PFSK-1 (cell line): ENCODE data around the gene PPCDC.

Experiments
- POLR2AphosphoS5 ChIP-seq: IDR thresholded peaks from 2 replicates; pipeline ENCODE4 v1.6.1; 2012; ENCODE audit warnings: low read depth, mild to moderate bottlenecking, control low read depth, low read length, moderate library complexity
- REST ChIP-seq, 2 experiments: IDR thresholded peaks; 2 replicates each; pipeline versions ENCODE4 v1.6.1 to v1.8.0; 2011 to 2012; ENCODE audit warnings: low read depth in 2 of 2, low read length in 2 of 2, control low read depth in 1 of 2, inconsistent platforms in 1 of 2, mild to moderate bottlenecking in 1 of 2, moderate library complexity in 1 of 2; ENCODE audit not compliant: insufficient read depth in 1 of 2
- SIN3A ChIP-seq: IDR thresholded peaks from 2 replicates; pipeline ENCODE4 v1.6.1; 2012; ENCODE audit warnings: mild to moderate bottlenecking, low read length, moderate library complexity, borderline replicate concordance; ENCODE audit not compliant: insufficient read depth
- TAF1 ChIP-seq: IDR thresholded peaks from 2 replicates; pipeline ENCODE4 v1.6.1; 2012; ENCODE audit warnings: low read length, control low read depth, borderline replicate concordance; ENCODE audit not compliant: insufficient read depth

GRCh38 chr15:74978503-74978902, 44.9 kb upstream of the PPCDC start:
- TF ChIP-seq POLR2AphosphoS5, result no peak
- no peak for TF ChIP-seq REST (IDR thresholded peaks at IDR 0.05; ENCODE audit: insufficient read depth in 1 of 2, low read depth in 2 of 2, low read length in 2 of 2)
- TF ChIP-seq TAF1, result no peak
- no peak for TF ChIP-seq SIN3A
